ENCODE measurements around the gene TCF4.

The TCF4 gene

DNA sequence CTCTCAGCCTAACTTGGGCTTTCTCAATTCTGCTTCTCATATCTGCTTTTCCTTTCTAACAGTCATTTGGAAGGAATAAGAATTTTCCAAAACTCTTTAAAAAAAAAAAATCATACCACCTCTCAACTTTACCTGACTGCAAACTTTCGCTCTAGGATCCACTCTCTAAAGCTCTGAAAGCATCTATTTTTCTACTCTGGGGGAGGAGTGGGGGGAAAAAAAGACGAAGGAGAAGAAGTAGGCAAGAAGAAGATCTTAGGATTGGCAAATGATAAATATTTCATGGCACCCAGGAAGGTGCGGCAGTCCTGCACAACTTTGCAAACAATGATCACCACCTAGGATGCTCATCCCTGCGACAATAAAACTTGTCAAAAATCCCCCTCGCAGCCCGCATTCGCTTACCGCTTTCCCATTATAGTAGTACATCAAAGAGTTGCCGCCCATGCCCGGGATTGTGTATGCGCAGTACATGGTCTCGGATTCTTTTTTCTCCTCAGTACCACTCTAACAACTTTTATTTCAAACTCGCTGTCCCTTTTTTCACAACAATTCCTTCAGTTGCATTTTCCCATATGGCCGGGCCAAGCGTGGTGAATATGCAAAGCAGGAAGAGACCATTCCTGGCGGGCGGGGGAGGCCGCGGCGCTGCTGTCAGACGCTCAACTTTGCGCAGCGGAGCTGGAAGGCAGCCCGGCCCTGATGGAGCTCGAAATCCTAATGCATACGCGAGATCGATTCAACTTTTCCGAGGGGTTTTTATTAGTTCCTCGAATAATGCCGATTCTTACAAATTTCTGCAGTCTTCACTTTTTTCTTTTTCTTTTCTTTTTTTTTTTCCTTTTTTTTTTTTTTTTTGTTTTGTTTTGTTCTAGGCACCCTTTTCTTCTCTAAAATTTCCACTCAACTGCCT, 266.5 kb downstream of the TCF4 start:
- H3K4me1 ChIP-seq (ENCODE audit: control insufficient read depth in 1 of 2, insufficient read depth in 2 of 2, low read length in 2 of 2) = peaks cover 0 to 3% of the 10 kb centered on the region in 2 donors

GRCh38 chr18:55320424-55321264, 267.3 kb downstream of the TCF4 start:
- peak overlapping the region in 1 of 2 donors; percentile 34 for H3K9ac ChIP-seq (ENCODE audit: low read depth in 1 of 2, low read length in 2 of 2)
- peaks cover 0 to 6% of the 10 kb centered on the region in 2 donors for H3K27me3 ChIP-seq (ENCODE audit: control insufficient read depth in 1 of 2, insufficient read depth in 2 of 2, low read length in 2 of 2)
- peak overlapping the region; percentile 27 for H3K27ac ChIP-seq (ENCODE audit: low read depth, low read length)
- no peaks in the 10 kb centered on the region for H3K36me3 ChIP-seq (ENCODE audit: control insufficient read depth in 1 of 2, insufficient read depth in 2 of 2, low read length in 2 of 2)
- H3K4me3 ChIP-seq (ENCODE audit: low read depth in 1 of 2, low read length in 2 of 2) = peak overlapping the region; percentile 61 to 73
- peaks cover 0 to 3% of the 10 kb centered on the region in 2 donors for H3K4me1 ChIP-seq (ENCODE audit: control insufficient read depth in 1 of 2, insufficient read depth in 2 of 2, low read length in 2 of 2)
- no peaks in the 10 kb centered on the region for H3K9me3 ChIP-seq (ENCODE audit: control insufficient read depth in 1 of 2, low read length in 2 of 2)

More for the DNA sequence above, 266.5 kb downstream of the TCF4 start:
- H3K4me3 ChIP-seq (ENCODE audit: low read depth in 1 of 2, low read length in 2 of 2) = peak overlapping the region; percentile 61 to 73
- no peaks in the 10 kb centered on the region for H3K36me3 ChIP-seq (ENCODE audit: control insufficient read depth in 1 of 2, insufficient read depth in 2 of 2, low read length in 2 of 2)
- H3K27ac ChIP-seq (ENCODE audit: low read depth, low read length) = peak overlapping the region; percentile 58
- H3K27me3 ChIP-seq (ENCODE audit: control insufficient read depth in 1 of 2, insufficient read depth in 2 of 2, low read length in 2 of 2) = peaks cover 0 to 6% of the 10 kb centered on the region in 2 donors
- peak overlapping the region; percentile 44 to 48 for H3K9ac ChIP-seq (ENCODE audit: low read depth in 1 of 2, low read length in 2 of 2)
- H3K9me3 ChIP-seq (ENCODE audit: control insufficient read depth in 1 of 2, low read length in 2 of 2) = no peaks in the 10 kb centered on the region

- Histone ChIP-seq H3K36me3 (ENCODE audit: control insufficient read depth in 1 of 2, insufficient read depth in 2 of 2, low read length in 2 of 2) (no peaks in the 10 kb centered on the region), H3K9ac (ENCODE audit: low read depth in 1 of 2, low read length in 2 of 2) (peak overlapping the region in 1 of 2 donors; percentile 6), H3K4me1 (ENCODE audit: control insufficient read depth in 1 of 2, insufficient read depth in 2 of 2, low read length in 2 of 2) (peaks cover 0 to 3% of the 10 kb centered on the region in 2 donors), H3K9me3 (ENCODE audit: control insufficient read depth in 1 of 2, low read length in 2 of 2) (no peaks in the 10 kb centered on the region), H3K4me3 (ENCODE audit: low read depth in 1 of 2, low read length in 2 of 2) (peak overlapping the region in 1 of 2 donors; percentile 21), H3K27me3 (ENCODE audit: control insufficient read depth in 1 of 2, insufficient read depth in 2 of 2, low read length in 2 of 2) (peaks cover 0 to 6% of the 10 kb centered on the region in 2 donors), H3K27ac (ENCODE audit: low read depth, low read length) (no peak overlapping the region)
Measured at GRCh38 chr18:55319459-55320193, 268.4 kb downstream of the TCF4 start.

DNA sequence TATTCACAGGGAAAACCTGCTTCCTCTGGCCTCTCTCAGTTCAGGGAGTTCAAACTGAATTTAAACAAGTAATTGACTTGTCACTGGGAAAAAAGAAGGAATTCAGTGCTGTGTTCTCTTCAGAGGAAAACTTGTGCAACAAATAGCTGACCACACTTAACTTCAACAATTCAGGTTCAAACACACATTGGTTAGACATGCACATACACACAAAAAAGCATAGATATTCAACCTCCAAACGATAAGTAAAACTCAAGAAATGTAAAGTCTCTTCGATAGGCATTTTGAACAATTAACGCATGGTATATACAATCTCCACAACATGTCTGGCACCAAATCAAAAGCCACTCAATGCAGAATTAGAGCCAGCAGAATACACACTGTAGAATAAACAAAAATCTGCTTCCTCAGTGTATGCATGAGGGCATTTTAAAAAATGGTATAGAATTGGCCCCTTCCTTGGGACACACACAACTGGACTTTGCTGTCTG, 269.0 kb downstream of the TCF4 start:
- H3K36me3 ChIP-seq (ENCODE audit: control insufficient read depth in 1 of 2, insufficient read depth in 2 of 2, low read length in 2 of 2) = no peaks in the 10 kb centered on the region
- peaks cover 0 to 6% of the 10 kb centered on the region in 2 donors for H3K27me3 ChIP-seq (ENCODE audit: control insufficient read depth in 1 of 2, insufficient read depth in 2 of 2, low read length in 2 of 2)
- peak overlapping the region in 1 of 2 donors; percentile 21 for H3K4me3 ChIP-seq (ENCODE audit: low read depth in 1 of 2, low read length in 2 of 2)
- peak overlapping the region in 1 of 2 donors; percentile 6 for H3K9ac ChIP-seq (ENCODE audit: low read depth in 1 of 2, low read length in 2 of 2)
- H3K4me1 ChIP-seq (ENCODE audit: control insufficient read depth in 1 of 2, insufficient read depth in 2 of 2, low read length in 2 of 2) = peaks cover 0 to 3% of the 10 kb centered on the region in 2 donors
- no peaks in the 10 kb centered on the region for H3K9me3 ChIP-seq (ENCODE audit: control insufficient read depth in 1 of 2, low read length in 2 of 2)
- H3K27ac ChIP-seq (ENCODE audit: low read depth, low read length) = peak overlapping the region; percentile 50

- Histone ChIP-seq H3K9me3 (ENCODE audit: control insufficient read depth in 1 of 2, low read length in 2 of 2) (no peaks in the 10 kb centered on the region), H3K9ac (ENCODE audit: low read depth in 1 of 2, low read length in 2 of 2) (no peak overlapping the region), H3K4me3 (ENCODE audit: low read depth in 1 of 2, low read length in 2 of 2) (peak overlapping the region in 1 of 2 donors; percentile 1), H3K4me1 (ENCODE audit: control insufficient read depth in 1 of 2, insufficient read depth in 2 of 2, low read length in 2 of 2) (peaks cover 0 to 3% of the 10 kb centered on the region in 2 donors), H3K36me3 (ENCODE audit: control insufficient read depth in 1 of 2, insufficient read depth in 2 of 2, low read length in 2 of 2) (no peaks in the 10 kb centered on the region), H3K27ac (ENCODE audit: low read depth, low read length) (no peak overlapping the region), H3K27me3 (ENCODE audit: control insufficient read depth in 1 of 2, insufficient read depth in 2 of 2, low read length in 2 of 2) (no peaks in the 10 kb centered on the region)
Measured at GRCh38 chr18:55317864-55318263, 270.1 kb downstream of the TCF4 start.

DNA sequence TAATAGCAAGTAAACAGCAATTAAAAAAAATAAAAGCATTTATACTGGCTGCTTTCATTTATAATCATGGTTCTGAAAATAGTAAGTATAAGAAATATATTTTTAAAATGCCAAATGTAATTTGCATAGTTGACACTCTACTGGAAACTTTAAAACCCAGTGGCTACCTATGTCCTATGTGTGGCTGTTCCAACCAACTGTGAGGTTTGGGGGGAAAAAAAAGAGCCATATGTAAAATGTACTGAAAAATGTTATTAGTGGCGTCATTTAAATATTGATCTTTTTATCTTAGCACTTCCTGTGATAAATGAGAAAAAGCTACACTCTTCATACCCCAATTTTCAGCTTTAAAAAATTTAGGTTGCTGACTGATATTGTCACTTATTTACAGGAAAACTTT, 270.7 kb downstream of the TCF4 start:
- Histone ChIP-seq H3K4me3 (ENCODE audit: low read depth in 1 of 2, low read length in 2 of 2) (no peak overlapping the region), H3K36me3 (ENCODE audit: control insufficient read depth in 1 of 2, insufficient read depth in 2 of 2, low read length in 2 of 2) (no peaks in the 10 kb centered on the region), H3K9ac (ENCODE audit: low read depth in 1 of 2, low read length in 2 of 2) (no peak overlapping the region), H3K27me3 (ENCODE audit: control insufficient read depth in 1 of 2, insufficient read depth in 2 of 2, low read length in 2 of 2) (no peaks in the 10 kb centered on the region), H3K27ac (ENCODE audit: low read depth, low read length) (no peak overlapping the region), H3K9me3 (ENCODE audit: control insufficient read depth in 1 of 2, low read length in 2 of 2) (no peaks in the 10 kb centered on the region), H3K4me1 (ENCODE audit: control insufficient read depth in 1 of 2, insufficient read depth in 2 of 2, low read length in 2 of 2) (no peaks in the 10 kb centered on the region)

GRCh38 chr18:55316486-55317184, 271.4 kb downstream of the TCF4 start:
- Histone ChIP-seq H3K36me3 (ENCODE audit: control insufficient read depth in 1 of 2, insufficient read depth in 2 of 2, low read length in 2 of 2) (no peaks in the 10 kb centered on the region), H3K27me3 (ENCODE audit: control insufficient read depth in 1 of 2, insufficient read depth in 2 of 2, low read length in 2 of 2) (no peaks in the 10 kb centered on the region), H3K4me1 (ENCODE audit: control insufficient read depth in 1 of 2, insufficient read depth in 2 of 2, low read length in 2 of 2) (no peaks in the 10 kb centered on the region), H3K9me3 (ENCODE audit: control insufficient read depth in 1 of 2, low read length in 2 of 2) (no peaks in the 10 kb centered on the region), H3K9ac (ENCODE audit: low read depth in 1 of 2, low read length in 2 of 2) (no peak overlapping the region), H3K4me3 (ENCODE audit: low read depth in 1 of 2, low read length in 2 of 2) (no peak overlapping the region), H3K27ac (ENCODE audit: low read depth, low read length) (no peak overlapping the region)

- H3K9me3 ChIP-seq (ENCODE audit: control insufficient read depth in 1 of 2, low read length in 2 of 2) = no peaks in the 10 kb centered on the region
- H3K36me3 ChIP-seq (ENCODE audit: control insufficient read depth in 1 of 2, insufficient read depth in 2 of 2, low read length in 2 of 2) = no peaks in the 10 kb centered on the region
- no peak overlapping the region for H3K9ac ChIP-seq (ENCODE audit: low read depth in 1 of 2, low read length in 2 of 2)
- H3K4me3 ChIP-seq (ENCODE audit: low read depth in 1 of 2, low read length in 2 of 2) = no peak overlapping the region
- peaks cover 0 to 2% of the 10 kb centered on the region in 2 donors for H3K4me1 ChIP-seq (ENCODE audit: control insufficient read depth in 1 of 2, insufficient read depth in 2 of 2, low read length in 2 of 2)
- H3K27me3 ChIP-seq (ENCODE audit: control insufficient read depth in 1 of 2, insufficient read depth in 2 of 2, low read length in 2 of 2) = no peaks in the 10 kb centered on the region
- no peak overlapping the region for H3K27ac ChIP-seq (ENCODE audit: low read depth, low read length)
Measured at GRCh38 chr18:55314615-55315237, 273.3 kb downstream of the TCF4 start.

DNA sequence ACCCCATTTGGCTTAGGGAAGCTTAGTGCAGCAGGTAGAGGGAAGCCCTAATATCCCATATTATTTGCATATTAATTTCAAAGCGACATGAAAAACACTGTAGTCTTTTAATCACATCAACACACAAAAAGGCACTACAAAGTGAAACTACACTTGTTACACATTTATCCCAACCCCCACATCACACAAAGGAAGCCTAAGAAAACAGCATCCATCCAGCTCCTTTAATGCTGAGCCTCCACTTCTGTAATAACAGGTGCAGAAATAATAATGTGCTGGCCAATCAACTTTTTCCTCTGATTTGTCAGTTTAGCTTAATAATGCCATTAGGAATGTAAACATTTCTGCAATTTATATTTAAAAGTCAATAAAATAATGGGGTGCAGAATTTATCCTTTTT, 274.0 kb downstream of the TCF4 start:
- no peak overlapping the region for H3K4me3 ChIP-seq (ENCODE audit: low read depth in 1 of 2, low read length in 2 of 2)
- H3K4me1 ChIP-seq (ENCODE audit: control insufficient read depth in 1 of 2, insufficient read depth in 2 of 2, low read length in 2 of 2) = peaks cover 0 to 2% of the 10 kb centered on the region in 2 donors
- H3K27ac ChIP-seq (ENCODE audit: low read depth, low read length) = no peak overlapping the region
- H3K27me3 ChIP-seq (ENCODE audit: control insufficient read depth in 1 of 2, insufficient read depth in 2 of 2, low read length in 2 of 2) = no peaks in the 10 kb centered on the region
- H3K9ac ChIP-seq (ENCODE audit: low read depth in 1 of 2, low read length in 2 of 2) = no peak overlapping the region
- no peaks in the 10 kb centered on the region for H3K9me3 ChIP-seq (ENCODE audit: control insufficient read depth in 1 of 2, low read length in 2 of 2)
- H3K36me3 ChIP-seq (ENCODE audit: control insufficient read depth in 1 of 2, insufficient read depth in 2 of 2, low read length in 2 of 2) = no peaks in the 10 kb centered on the region

Measured in duodenal mucosa (tissue), 2 donors.